Activated CD8-positive, alpha-beta memory T cell treated with anti-CD3 and anti-CD28 coated beads, Interleukin-2, amount 50 U/mL, for 24 hours (primary cell): Measurements from ENCODE around the gene AP1B1.

Experiments
- DNase-seq: peaks from one replicate; pipeline ENCODE4 v3.0.0-alpha.2; 2020; ENCODE audit errors: extremely low read depth

The AP1B1 gene

DNA sequence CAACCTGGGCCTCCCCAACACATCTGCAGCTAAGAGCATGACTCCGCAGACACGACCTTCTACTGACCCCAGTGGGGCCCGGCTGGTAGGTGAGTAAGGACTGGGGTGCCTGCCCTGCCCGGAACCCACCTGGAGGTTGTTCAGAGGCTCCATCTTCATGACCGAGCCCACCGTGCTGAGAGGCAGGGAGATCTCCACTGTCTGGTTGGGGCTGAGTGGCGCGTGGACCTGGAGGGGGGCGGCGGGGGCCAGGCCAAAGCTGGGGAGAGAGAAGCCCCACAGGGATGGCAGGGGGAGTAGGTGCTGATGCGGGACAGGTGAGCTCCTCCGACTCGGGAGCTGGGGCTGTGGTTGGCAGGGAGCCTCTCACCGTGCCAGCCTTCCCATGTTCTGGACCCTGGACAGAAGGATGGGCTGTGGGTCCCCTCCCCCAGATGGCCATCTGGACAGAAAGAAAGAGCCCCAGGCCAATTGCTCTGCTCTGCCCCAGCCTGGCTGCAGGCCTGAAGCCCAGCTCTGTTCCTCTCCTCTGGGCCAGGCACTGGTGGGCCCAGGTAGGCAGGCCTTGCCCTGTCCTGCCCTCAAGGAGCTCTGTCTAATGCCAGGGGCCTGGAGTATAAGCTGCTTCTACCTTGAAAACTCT, 56.6 kb downstream of the AP1B1 start:
- no peak for DNase-seq

- DNase-seq = no peak
Observed at GRCh38 chr22:29331213-29331612, 57.2 kb downstream of the AP1B1 start.

DNA sequence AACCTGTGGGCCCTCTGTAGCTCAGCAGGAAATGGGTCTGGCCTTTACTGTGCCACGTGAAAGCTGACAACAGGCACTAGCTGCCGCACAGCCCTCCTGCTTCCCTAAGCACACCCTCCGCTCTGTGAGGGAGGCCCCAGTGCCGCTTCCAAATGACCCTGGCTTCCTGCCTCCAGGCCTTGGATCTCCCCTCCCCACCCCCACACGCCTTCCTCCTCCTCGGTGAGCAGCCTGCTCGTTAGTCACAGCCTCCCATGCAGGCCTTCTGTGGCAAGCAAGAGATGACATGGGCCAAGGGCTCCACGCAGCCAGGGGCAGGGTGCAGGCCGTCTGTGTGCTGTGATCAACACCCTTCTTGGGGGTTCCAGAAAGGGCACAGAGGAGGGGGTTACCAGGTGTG, 57.6 kb downstream of the AP1B1 start:
- no peak for DNase-seq

DNA sequence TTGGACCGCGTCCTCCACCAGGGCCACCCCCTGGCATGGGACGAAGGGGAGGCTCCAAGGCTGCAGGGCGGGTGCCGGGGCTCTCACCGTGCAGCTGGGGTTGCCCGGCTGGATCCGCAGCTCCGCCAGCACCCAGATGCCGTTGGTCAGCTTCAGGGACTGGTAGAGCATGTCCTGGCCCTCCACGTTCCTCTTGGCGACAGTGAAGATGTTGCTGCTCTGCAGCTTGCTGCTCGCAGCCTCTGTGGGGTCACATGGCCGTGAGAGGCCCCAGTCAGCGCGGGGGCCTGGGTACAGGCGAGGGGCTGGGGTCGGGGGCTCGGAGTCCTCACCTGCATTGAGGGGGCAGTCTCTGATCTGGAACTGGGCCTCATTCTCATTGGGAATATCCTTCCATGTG, 58.1 kb downstream of the AP1B1 start:
- DNase-seq = no peak

GRCh38 chr22:29329581-29329980, 58.8 kb downstream of the AP1B1 start:
- DNase-seq = no peak

DNA sequence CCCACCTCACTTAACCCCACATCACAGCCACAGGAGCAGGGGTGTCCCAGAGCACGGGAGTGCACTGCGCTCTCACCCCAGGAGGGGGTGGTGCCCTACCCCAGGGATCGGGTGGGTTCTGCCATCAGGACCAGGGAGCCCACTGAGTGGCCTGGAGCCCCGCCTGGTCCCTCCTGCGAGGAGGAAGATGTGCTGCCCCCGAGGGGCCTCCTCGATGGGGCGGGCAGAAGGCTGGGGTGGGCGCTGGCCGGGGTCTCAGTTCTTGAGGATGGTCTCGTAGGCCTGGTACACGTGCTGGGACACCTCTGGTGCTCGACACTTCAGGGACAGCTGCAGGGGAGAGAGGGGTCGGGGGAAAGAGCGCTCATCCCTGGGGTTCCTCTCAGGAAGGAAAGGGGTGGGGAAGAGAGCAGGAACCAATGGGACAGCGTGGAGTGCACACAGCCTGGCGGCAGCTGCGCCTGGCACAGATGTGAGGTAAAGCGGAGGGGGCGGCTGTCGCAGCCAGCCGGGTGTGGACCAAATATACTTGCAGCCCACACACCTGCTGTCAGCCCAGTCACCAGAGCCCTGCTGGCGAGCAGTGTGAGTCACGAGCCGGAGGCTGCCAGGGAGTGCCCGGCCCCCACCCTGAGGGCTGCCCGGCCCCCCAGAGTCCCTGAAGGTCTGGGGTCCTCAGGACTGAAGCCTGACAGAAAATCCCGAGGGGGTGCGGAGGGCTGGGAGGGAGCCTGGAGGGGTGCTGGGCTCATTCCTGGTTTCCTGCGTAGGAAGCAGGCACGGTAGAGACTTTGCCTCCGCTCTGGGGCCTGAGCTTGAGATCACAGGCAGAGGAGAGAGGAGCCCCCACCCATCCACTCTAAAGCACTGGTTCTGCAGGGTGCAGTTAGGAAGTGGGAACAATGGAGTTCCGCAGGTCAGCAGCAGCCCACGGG, 59.5 kb downstream of the AP1B1 start:
- no peak for DNase-seq

DNA sequence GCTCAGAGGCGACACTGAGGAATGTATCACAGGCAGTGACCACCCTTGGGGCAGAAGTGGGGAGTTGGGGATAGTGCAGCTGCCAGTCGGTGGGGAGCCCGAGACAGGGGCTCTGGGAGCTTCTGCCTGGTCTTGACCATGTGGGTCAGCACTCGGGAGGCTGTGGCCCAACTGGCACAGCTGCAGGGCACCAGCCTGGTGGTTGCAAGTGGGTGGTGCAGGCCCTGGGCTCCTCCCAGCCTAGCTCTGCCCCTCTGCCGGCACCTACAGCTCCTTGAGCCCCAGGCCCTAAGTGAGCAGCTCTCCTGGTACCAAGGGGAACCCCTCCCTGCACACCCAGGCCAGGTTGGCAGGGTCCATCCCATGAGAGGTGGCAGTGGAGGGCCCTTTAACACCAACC, 60.3 kb downstream of the AP1B1 start:
- no peak for DNase-seq

- DNase-seq = no peak
Observed at GRCh38 chr22:29327089-29327764, 61.1 kb downstream of the AP1B1 start.

GRCh38 chr22:29326481-29326880, 61.9 kb downstream of the AP1B1 start:
- no peak for DNase-seq

GRCh38 chr22:29325785-29326315, 62.5 kb downstream of the AP1B1 start:
- no peak for DNase-seq

DNA sequence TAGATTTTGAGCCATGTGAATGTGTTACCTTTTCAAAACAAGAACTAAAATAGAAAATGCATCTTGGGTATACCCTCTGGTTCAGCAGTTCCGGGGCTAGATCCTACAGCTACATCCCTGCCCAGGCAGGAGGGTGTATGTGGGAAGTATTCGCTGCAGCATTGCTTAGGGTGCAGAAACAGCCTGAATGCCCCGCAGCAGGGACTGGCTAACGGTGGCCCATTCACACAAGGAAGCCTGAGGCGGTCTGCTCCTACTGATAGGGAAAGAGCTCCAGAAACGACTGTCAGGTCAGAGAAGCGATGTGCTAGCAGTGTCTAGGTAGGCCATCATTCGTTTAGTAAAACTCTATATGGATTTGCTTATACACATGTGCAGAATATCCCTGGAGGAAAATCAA, 63.0 kb downstream of the AP1B1 start:
- DNase-seq = no peak

GRCh38 chr22:29323641-29324040, 64.7 kb downstream of the AP1B1 start:
- DNase-seq = no peak

DNA sequence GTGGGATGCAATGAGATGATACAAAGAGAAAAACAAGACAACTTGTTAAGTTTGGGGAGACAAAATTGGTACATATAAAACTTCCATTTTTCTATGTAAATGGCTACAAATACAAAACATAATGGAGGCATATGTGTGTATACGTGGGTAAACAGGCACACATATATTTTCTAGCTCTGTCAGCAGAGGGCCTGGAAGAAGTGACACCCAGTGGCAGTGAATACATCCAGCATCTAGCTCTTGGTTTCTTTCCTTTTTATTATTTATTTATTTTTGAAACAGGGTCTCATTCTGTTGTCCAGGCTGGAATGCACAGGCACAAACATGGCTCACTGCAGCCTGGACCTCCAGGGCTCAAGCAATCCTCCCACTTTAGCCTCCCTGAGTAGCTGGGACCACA, 67.8 kb downstream of the AP1B1 start:
- DNase-seq = no peak

DNA sequence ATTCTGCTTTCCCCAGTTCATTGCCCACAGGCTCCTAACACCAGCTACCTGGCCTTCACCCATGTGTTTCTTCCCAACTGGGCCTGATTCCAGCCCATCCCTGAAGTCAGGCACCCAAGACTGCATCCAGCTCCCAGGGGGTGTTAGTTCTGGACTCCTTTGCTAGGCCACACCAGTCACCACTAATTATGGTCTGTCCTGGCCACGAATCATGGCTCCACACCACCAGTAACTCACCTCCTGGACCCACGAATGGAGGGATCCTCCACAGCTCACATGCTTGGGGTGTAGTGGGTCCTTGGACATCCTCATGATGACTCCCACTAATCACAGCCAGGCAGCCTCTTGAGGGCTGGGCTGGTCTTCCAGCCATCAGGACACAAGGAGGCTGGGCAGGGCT, 69.3 kb downstream of the AP1B1 start:
- no peak for DNase-seq

DNA sequence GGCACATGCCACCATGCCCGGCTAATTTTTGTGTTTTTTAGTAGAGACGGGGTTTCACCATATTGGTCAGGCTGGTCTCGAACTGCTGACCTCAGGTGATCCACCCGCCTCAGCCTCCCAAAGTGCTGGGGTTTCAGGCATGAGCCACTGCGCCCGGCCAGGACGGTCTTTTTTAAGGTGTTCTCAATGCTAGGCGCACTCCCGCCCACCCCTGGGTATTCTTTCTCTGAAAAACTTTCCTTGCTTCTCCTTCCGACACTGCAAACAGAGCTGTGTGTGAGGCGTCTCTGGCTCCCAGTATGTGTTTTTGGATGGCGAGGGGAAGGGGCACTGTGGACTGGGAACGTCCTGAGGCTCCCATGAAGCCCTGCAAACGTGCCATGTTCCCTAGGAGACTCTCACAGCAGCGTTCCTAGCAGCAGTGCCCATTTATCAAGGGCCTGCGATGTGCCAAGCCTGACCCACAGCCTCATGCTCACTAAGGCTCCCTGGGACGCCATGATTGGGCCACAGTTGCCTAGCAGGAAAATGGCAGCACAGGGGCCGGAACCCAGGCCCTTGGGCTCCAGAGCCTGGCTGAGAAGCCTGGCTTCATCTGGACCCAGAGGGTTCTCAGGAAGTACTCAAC, 70.4 kb downstream of the AP1B1 start:
- DNase-seq = no peak

- no peak for DNase-seq
Observed at GRCh38 chr22:29316141-29316828, 72.1 kb downstream of the AP1B1 start.

DNA sequence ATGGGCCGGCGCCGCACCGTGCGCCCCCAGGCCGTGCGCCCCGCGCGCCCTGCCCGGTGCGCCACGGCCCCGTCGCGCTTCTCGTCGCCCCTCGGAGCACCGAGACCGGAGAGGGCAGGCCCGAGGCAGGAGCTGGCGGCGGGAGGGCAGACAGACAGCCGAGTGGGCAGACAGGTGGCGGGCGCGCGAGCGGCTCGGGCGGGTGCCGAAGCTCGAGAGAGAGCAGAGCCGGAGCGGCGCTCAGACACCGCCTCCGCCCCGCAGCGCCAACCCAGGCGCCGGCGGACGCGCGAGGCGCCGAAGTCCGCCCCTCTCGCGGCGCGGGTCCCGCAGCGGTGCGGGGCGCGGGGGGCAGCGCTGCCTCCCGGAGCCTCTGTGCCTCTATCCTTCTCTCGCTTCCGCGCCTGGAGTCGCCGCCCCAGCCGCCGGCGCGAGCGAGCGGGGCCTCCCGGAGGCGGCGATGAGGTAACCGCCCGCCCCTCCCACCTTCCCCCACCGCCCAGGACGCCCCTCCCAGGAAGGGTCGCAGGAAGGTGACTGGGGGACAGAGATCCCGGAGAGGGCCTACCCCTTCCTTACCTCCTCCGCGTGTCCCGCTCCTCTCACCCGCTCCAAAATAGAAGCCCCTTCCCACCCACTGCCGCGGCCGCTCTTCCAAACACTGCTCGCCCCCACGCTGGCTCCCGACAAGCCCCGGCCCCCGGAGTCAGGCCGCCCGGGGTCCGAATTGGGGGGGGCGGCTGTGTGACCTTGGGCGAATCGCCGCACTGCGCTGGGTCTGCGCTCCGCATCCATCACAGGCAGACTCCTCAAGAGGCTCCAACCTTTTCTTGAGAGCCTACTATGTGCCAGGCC, 72.9 kb downstream of the AP1B1 start, which contains the start of gene RASL10A:
RASL10A (minus strand) TSS at position 412 of the 855 bp plus-strand sequence. CDS start 451 bp downstream, outside the sequence.
- no peak for DNase-seq

- DNase-seq = no peak
Observed at GRCh38 chr22:29314537-29315285, 73.7 kb downstream of the AP1B1 start.
